ENCODE results near the gene MGMT.

MGMT gene

DNA sequence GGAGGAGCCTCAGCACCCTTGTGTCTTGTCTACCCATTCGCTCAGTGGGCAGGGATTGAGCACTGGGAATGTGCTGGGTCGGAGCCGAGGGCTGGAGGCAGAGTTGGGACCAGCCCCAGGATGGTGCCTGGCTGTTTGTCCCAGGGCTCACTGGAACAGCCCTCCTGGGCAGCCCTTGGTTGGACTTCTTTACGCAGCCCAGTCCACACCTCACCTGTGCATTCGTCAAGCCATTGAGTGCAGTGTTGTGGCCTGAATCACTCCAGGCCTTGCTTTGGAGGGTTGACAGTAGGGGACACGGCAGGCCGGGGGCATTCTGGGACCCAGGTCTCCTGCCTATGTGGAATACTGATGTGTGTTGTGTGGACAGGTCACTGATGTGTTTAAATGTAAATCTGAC lies 229.6 kb downstream of the MGMT start:
- DNase-seq = no peak

GRCh38 chr10:129697463-129698247 lies 230.6 kb downstream of the MGMT start:
- no peak for DNase-seq

GRCh38 chr10:129699722-129700340 lies 232.8 kb downstream of the MGMT start:
- no peak for DNase-seq

- no peak for DNase-seq
Measured at GRCh38 chr10:129702605-129703004, 235.6 kb downstream of the MGMT start.

GRCh38 chr10:129703287-129704137 lies 236.5 kb downstream of the MGMT start:
- DNase-seq = no peak

GRCh38 chr10:129704225-129704624 lies 237.2 kb downstream of the MGMT start:
- no peak for DNase-seq

DNA sequence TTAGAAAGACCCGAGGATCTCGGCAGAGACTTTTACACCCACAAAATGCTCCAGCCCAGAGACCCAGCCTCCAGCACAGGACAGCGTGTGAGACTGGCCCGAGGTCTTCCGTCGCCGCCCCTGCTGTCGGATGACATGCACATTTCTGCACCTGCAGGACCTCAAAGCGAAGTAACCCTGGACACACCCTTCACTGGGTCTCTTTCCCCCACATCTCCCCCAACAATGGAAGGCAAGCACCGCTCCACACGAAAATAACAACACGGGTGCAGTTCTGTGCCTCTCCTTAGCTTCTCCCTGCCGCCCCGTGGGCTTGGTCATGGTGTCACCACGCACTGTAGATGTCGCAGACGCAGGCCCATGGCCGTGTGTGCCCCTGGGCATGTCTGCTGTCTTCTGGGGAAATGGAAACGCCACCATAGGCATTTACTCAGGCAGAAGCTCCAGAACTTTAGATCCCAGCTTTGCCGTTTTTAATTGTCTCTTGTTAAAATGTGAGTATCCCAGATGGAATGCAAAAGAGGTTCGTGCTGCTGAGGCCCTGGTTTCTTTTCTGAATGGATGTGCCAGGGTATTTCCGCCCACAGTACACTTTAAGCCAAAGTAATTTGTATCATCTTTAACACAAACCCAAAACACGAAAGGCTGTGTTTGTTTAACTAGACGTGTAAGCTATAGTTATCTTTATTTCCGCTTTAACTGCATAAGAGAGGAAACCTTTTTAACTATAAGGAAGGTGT lies 237.9 kb downstream of the MGMT start:
- DNase-seq = peak; percentile 20

- DNase-seq = no peak
Measured at GRCh38 chr10:129705676-129706075, 238.6 kb downstream of the MGMT start.

- DNase-seq = no peak
Measured at GRCh38 chr10:129706081-129706480, 239.0 kb downstream of the MGMT start.

DNA sequence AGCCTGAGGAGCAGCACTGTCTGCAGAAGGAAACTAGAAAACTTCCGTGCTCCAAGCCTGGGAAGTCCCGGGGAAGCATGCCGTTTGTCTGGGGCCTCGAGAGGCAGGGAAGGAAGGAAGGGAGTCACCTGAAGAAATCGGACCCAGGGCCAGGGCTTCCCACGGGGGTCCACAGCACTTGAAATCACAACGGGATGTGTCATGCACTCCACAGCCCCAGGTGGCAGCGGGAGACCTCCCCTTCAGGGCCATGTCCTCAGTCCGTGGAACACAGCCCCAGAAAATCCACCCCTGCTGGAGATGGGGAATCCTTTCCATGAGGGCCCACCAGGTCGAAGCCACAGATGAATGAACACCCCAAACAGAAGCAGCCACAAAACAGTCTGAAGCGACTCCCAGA lies 239.5 kb downstream of the MGMT start:
- DNase-seq = no peak

DNA sequence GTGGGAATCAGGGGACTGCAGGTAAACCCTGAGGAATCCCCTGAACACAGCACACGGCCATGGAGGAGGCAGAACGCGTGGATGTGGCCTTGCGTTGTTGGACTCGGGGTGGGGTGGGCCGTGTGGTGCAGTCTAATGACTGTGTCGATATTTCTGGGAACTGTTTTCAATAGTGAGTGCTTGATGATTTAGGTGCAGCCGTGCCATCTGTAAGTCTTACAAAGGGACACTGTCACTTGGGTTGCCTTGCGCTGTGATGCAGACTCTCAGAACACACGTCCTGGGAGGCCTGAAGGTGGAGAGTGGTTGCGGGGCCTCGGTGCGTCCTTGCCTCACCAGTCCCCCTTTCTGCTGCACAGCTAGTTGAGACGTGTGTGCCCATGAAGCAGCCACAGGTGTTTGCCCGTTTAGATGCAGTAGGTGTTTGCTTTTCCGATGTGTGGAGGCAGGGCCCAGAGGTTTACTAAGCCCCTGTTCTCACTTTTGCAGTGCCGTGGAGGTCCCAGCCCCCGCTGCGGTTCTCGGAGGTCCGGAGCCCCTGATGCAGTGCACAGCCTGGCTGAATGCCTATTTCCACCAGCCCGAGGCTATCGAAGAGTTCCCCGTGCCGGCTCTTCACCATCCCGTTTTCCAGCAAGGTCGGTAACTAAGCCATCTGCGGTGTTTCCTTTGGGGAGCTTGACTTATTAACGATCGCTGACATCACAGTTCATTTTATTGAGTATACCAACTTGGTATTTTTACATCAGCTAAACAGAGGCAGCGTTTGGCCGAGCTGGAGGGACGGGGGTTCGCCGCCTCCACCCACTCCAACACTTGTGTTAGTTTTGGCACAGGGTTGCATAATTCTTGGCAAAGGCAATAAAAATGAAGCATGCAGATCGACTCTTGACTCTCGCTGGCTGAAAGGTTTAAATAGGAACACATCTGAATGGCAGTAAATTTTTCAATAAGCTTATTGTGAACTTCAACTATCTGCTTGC lies 240.7 kb downstream of the MGMT start:
- peak; percentile 38 for DNase-seq

- DNase-seq = no peak
Measured at GRCh38 chr10:129709101-129709500, 242.1 kb downstream of the MGMT start.

DNA sequence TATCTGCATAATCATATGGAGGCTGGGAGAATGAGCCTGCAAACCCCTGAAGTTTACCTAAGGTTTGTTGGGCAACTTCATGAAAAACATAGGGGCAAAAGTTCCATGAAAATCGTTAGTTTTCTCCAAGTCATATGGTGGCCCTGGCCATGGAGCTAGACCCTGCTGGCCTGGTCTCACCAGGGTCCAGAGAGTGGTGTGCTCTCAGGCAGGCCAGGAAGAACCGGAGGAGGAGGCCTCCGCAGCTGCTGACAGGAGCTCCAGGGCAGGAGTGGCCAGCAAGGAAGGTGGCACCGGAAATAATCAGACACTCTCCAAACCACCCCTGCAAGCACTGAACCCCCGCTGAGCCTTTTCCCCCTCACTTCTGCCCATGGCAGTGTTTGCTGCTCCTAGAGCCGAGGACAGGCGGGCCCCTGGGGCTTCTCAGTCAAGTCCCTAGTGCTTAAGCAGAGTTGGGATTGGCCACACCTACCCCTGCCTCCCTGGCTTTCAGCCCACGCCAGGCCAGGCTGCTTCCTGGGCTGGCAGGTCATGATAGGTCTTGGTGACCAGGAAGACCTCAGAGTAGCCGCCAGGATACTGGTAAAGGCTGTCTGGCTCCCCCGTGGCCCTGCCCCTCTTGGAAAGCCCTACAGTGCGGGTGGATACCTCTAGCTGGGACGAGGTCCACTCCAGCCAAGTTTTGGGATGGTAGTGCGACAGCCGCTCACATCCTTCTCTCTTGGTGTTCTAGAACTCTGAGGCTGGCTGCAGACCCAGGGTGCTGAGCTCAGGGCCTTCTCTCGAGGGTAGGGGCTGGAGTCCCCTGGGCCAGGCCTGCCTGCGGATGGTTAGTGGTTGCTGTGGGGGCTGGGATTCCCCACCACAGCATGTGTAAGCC lies 242.8 kb downstream of the MGMT start:
- no peak for DNase-seq

DNA sequence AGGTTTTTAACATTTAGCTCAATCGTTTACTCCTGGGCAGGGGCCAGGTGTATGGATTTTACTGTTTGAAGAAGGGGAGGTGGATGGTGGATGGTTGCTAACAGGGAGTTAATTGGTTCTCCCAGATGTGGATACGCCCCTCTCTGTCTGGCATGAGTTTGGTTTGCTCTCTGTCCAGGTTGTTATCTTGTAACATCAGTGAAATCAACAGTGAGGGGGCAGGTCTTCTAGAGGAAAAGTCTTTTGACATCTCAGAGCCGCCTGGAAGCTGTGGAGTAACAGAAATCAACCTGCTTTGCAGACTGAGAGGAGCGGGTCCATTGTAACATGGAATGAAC lies 243.4 kb downstream of the MGMT start:
- no peak for DNase-seq

- no peak for DNase-seq
Measured at GRCh38 chr10:129711291-129711690, 244.2 kb downstream of the MGMT start.

GRCh38 chr10:129712000-129712399 lies 245.0 kb downstream of the MGMT start:
- no peak for DNase-seq

GRCh38 chr10:129713659-129714265 lies 246.7 kb downstream of the MGMT start:
- no peak for DNase-seq

- DNase-seq = no peak
Measured at GRCh38 chr10:129715805-129716204, 248.8 kb downstream of the MGMT start.

GRCh38 chr10:129716211-129716681 lies 249.2 kb downstream of the MGMT start:
- no peak for DNase-seq

- no peak for DNase-seq
Measured at GRCh38 chr10:129716881-129717280, 249.8 kb downstream of the MGMT start.
